ENCODE data around the gene ADGRG3.
"Not testable (repeated sequence)": the region's sequence is repeated elsewhere in the genome, so short reads cannot be mapped to it uniquely, and the experiment has no call there.

ADGRG3 gene

GRCh38 chr16:57667526-57668262, 412 bp upstream of the ADGRG3 start:
- in situ Hi-C loops (cut with MboI; ENCODE audit: low pct_unique_long_range_greater_than_20kb, low sequenced_read_pairs, unreplicated experiment), result no loop called here
- no peak for DNase-seq (ENCODE audit: low spot score)
- peak; percentile 32 for TF ChIP-seq CTCF (IDR thresholded peaks at IDR 0.05; ENCODE audit: extremely low read depth, insufficient read depth, missing control alignments)

GRCh38 chr16:57668630-57669475, 747 bp downstream of the ADGRG3 start:
- in situ Hi-C loops (cut with MboI; ENCODE audit: low pct_unique_long_range_greater_than_20kb, low sequenced_read_pairs, unreplicated experiment), result no loop called here
- no peak for TF ChIP-seq CTCF (IDR thresholded peaks at IDR 0.05; ENCODE audit: extremely low read depth, insufficient read depth, missing control alignments)
- no peak for DNase-seq (ENCODE audit: low spot score)

DNA sequence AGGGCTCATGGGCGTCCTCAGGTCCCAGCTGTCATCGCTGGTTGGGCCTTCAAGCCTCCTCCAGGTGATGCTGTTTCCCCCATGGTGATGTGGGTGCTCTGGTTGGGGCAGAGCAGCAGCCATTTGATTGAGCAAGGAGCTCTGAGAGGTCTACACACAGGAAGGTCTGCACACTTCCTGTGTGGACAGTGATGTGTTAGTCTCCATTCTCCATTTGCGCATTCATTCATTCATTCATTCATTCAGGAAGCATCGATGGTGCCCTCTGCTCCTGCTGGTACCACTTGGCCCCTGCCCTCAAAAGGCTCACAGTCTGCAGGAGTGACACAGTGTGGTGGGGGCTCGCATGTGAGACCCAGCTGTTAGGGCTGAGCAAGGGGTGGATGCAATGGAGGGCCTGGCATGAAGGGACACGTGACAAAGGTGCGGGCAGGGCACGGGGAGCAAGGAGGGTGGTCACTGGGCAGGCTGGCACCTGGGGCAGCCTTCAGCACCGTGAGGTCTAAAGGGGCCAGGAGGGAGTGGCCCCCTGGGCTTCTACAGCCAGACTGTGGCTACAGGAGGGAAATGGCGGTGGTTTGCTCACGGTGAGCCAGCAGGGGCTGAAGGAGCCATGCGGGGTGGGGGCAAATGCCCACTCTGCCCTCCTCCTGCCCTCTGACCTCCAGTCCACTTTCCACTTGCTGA, 1.5 kb downstream of the ADGRG3 start:
- DNase-seq (ENCODE audit: low spot score), result no peak
- TF ChIP-seq CTCF (IDR thresholded peaks at IDR 0.05; ENCODE audit: extremely low read depth, insufficient read depth, missing control alignments), result no peak
- in situ Hi-C loops (cut with MboI; ENCODE audit: low pct_unique_long_range_greater_than_20kb, low sequenced_read_pairs, unreplicated experiment), result no loop called here

- in situ Hi-C loops (cut with MboI; ENCODE audit: low pct_unique_long_range_greater_than_20kb, low sequenced_read_pairs, unreplicated experiment), result no loop called here
- TF ChIP-seq CTCF (IDR thresholded peaks at IDR 0.05; ENCODE audit: extremely low read depth, insufficient read depth, missing control alignments), result no peak
- no peak for DNase-seq (ENCODE audit: low spot score)
These were observed 2.1 kb downstream of the ADGRG3 start for GRCh38 chr16:57670196-57670595.

- in situ Hi-C loops (cut with MboI; ENCODE audit: low pct_unique_long_range_greater_than_20kb, low sequenced_read_pairs, unreplicated experiment), result not testable (repeated sequence)
These were observed 3.3 kb downstream of the ADGRG3 start for GRCh38 chr16:57671451-57671850.

GRCh38 chr16:57672416-57672815, 4.3 kb downstream of the ADGRG3 start:
- DNase-seq (ENCODE audit: low spot score), result no peak
- in situ Hi-C loops (cut with MboI; ENCODE audit: low pct_unique_long_range_greater_than_20kb, low sequenced_read_pairs, unreplicated experiment), result no loop called here
- TF ChIP-seq CTCF (IDR thresholded peaks at IDR 0.05; ENCODE audit: extremely low read depth, insufficient read depth, missing control alignments), result no peak

More at GRCh38 chr16:57671451-57671850, 3.3 kb downstream of the ADGRG3 start:
- DNase-seq (ENCODE audit: low spot score), result not testable (repeated sequence)
